OCI-LY3 (cell line): Measurements from ENCODE around the gene ADARB2.

Experiments
- H2AFZ ChIP-seq: fragments of 200-600, 300-600 bp; shearing (Covaris generic); 2 replicates; pipeline ENCODE4 v1.6.0; 2014; ENCODE audit warnings: antibody characterized with exemption, low read depth, low read length
- H3K27ac ChIP-seq: fragments of 200-600, 300-600 bp; sonication (generic); 2 replicates; pipeline ENCODE4 v1.5.1; 2014; ENCODE audit warnings: mild to moderate bottlenecking, low read length, moderate library complexity, mixed read lengths
- H3K27me3 ChIP-seq: fragments of 200-600, 300-600 bp; sonication (generic); 2 replicates; pipeline ENCODE4 v1.6.1; 2014; ENCODE audit warnings: low read depth, low read length, mixed read lengths
- H3K36me3 ChIP-seq: fragments of 200-600, 300-600 bp; sonication (generic); replicated peaks from 2 replicates; pipeline ENCODE3; 2014; ENCODE audit warnings: low read depth, low read length, mixed read lengths
- H3K4me1 ChIP-seq: fragments of 300-600, 200-600 bp; sonication (generic); 2 replicates; pipeline ENCODE4 v1.6.1; 2014; ENCODE audit warnings: low read length, mixed read lengths
- H3K4me2 ChIP-seq: fragments of 200-600, 300-600 bp; sonication (generic); 2 replicates; pipeline ENCODE4 v1.6.1; 2014; ENCODE audit warnings: low read length, mixed read lengths
- H3K4me3 ChIP-seq: fragments of 300-600, 200-600 bp; sonication (generic); 2 replicates; pipeline ENCODE4 v1.5.1; 2014; ENCODE audit warnings: antibody characterized with exemption, mild to moderate bottlenecking, low read length, moderate library complexity
- H3K79me2 ChIP-seq: fragments of 300-600, 200-600 bp; shearing (Covaris generic); 2 replicates; pipeline ENCODE4 v1.6.1; 2014; ENCODE audit warnings: mild to moderate bottlenecking, low read length, mixed read lengths
- H3K9ac ChIP-seq: fragments of 300-600, 200-600 bp; shearing (Covaris generic); 2 replicates; pipeline ENCODE4 v1.6.0; 2014; ENCODE audit warnings: mild to moderate bottlenecking, low read length, moderate library complexity
- H3K9me3 ChIP-seq: fragments of 200-600, 300-600 bp; shearing (Covaris generic); 2 replicates; pipeline ENCODE4 v1.6.1; 2014; ENCODE audit warnings: low read length, mixed read lengths; ENCODE audit not compliant: insufficient read depth
- H4K20me1 ChIP-seq: fragments of 200-600, 300-600 bp; sonication (generic); 2 replicates; pipeline ENCODE4 v1.6.1; 2016; ENCODE audit warnings: low read length, mixed read lengths; ENCODE audit not compliant: insufficient read depth
- EZH2phosphoT487 ChIP-seq: fragments of 200-600 bp; shearing (Covaris generic); IDR thresholded peaks from 2 replicates; pipeline ENCODE4 v1.6.1; 2018; ENCODE audit warnings: antibody characterized with exemption, mixed run types, low read depth
- TF ChIP-seq, protein P1 (sequence below): fragments of 200-600, 300-600 bp; sonication (generic); IDR thresholded peaks from 2 replicates; pipeline ENCODE4 v1.5.1; 2014; ENCODE audit warnings: antibody characterized with exemption, low read length, low read depth

ADARB2 gene

DNA sequence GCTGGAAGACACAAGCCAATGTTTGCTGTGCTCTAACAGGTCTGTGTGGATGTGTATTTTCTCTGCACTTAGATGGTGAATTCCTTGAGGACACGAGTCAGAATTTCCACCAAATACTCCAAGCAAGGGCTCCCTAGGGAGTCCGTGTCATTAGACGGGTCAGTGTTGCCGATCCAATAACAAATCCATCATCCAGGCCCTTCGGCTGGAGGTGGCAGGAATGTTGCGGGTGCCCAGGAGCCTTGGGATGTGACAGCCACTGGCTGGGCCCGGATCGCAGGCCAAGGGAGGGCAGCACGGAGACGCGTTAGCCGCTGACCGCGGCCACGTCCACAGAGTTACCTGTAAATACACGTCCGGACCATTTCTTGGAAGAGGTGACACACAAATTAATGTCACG, 494.4 kb downstream of the ADARB2 start:
- Histone ChIP-seq H3K27ac (no peak overlapping the region), H3K4me3 (no peak overlapping the region), H3K27me3 (no peaks in the 10 kb centered on the region; the same call in 1 of the 2 replicates), H4K20me1 (no peaks in the 10 kb centered on the region), H3K79me2 (no peaks in the 10 kb centered on the region), H2AFZ (no peak overlapping the region), H3K9ac (no peak overlapping the region), H3K4me1 (no peaks in the 10 kb centered on the region), H3K36me3 (no peaks in the 10 kb centered on the region), H3K4me2 (no peak overlapping the region), H3K9me3 (no peaks in the 10 kb centered on the region)
- TF ChIP-seq, protein P1, sequence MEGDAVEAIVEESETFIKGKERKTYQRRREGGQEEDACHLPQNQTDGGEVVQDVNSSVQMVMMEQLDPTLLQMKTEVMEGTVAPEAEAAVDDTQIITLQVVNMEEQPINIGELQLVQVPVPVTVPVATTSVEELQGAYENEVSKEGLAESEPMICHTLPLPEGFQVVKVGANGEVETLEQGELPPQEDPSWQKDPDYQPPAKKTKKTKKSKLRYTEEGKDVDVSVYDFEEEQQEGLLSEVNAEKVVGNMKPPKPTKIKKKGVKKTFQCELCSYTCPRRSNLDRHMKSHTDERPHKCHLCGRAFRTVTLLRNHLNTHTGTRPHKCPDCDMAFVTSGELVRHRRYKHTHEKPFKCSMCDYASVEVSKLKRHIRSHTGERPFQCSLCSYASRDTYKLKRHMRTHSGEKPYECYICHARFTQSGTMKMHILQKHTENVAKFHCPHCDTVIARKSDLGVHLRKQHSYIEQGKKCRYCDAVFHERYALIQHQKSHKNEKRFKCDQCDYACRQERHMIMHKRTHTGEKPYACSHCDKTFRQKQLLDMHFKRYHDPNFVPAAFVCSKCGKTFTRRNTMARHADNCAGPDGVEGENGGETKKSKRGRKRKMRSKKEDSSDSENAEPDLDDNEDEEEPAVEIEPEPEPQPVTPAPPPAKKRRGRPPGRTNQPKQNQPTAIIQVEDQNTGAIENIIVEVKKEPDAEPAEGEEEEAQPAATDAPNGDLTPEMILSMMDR: no peak
- TF ChIP-seq EZH2phosphoT487: no peak

DNA sequence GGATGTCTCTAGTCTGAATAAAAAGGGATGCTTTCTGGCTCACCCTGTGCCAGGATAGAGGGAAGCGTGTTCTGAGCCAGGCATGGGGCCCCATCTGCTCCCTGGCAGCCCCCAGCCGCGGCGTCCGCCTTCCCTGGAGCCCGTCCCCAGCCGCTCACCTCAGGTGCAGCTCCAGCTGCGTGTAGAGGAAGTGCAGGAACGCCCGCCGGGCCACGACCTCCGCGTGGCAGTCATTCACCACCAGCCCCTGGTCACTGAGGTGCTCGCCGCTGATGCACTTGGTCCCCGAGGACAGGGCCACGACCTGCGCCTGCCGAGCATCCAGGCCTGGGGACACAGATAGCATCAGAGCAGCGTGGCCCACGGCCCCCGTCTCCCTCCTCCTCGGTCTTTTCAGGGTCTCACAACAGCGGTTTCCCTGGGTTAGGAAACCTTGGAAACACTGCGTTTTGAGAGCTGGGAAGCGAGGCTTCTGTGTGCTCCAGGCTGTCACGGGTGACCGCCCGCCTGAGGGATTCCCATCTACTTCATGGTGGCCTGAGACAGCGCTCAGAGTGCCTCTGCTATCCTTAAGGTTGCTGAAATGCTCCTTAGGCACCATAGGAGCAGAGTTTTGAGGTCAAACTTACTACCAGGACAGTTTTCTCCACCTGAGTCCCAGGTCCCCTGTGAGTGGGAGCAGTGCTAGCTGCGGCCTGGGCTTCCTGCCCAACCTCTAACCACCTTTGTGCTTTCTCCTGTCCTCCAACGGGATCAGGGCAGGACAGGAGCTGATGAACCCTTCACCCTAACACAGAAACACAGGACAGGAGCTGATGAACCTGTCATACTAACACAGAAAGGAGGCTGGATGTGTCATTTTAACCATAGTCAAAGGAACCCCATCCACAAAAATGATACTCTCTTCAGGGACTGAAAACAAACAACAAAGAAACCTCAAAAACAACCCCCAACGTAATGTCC, 495.1 kb downstream of the ADARB2 start:
- Histone ChIP-seq H3K9ac (no peak overlapping the region), H3K27me3 (no peaks in the 10 kb centered on the region; the same call in 1 of the 2 replicates), H3K27ac (no peak overlapping the region), H3K79me2 (no peaks in the 10 kb centered on the region), H3K9me3 (no peaks in the 10 kb centered on the region), H3K4me1 (no peaks in the 10 kb centered on the region), H3K4me2 (no peak overlapping the region), H3K4me3 (no peak overlapping the region), H4K20me1 (no peaks in the 10 kb centered on the region), H3K36me3 (no peaks in the 10 kb centered on the region), H2AFZ (no peak overlapping the region)
- no peak for TF ChIP-seq EZH2phosphoT487
- TF ChIP-seq, protein P1: no peak

DNA sequence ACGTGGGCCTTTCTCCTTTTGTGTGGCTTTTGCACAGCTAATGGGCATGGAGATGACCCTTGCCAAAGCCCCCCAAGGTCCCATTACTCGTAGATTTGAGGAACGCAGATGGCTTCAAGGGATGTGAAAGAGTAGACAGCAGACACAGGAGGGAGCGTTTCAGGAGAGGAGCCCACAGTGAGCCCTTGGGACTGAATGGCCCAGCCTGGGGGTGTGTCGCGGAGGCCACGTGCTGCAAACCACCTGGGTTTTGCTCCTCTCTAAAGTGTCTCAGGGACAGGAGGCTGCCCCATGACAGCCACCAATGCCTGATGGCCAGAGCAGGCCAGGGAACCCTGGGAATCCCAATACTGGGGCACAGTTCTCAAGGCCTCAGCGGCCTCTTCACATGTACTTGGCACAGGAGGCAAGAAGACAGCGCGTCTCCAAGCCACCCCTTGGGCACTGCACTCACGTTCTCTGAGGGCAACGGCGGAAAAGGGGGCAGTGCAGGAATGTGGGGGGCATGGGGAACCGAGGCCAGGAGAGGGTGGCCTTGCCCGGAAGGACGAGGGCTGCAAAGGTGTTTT, 495.9 kb downstream of the ADARB2 start:
- Histone ChIP-seq H3K36me3 (no peaks in the 10 kb centered on the region), H3K9ac (no peak overlapping the region), H3K4me3 (no peak overlapping the region), H3K27me3 (no peaks in the 10 kb centered on the region; the same call in 1 of the 2 replicates), H4K20me1 (no peaks in the 10 kb centered on the region), H2AFZ (no peak overlapping the region), H3K4me1 (no peaks in the 10 kb centered on the region), H3K27ac (no peak overlapping the region), H3K4me2 (no peak overlapping the region), H3K9me3 (no peaks in the 10 kb centered on the region), H3K79me2 (no peaks in the 10 kb centered on the region)
- TF ChIP-seq, protein P1: no peak
- no peak for TF ChIP-seq EZH2phosphoT487

DNA sequence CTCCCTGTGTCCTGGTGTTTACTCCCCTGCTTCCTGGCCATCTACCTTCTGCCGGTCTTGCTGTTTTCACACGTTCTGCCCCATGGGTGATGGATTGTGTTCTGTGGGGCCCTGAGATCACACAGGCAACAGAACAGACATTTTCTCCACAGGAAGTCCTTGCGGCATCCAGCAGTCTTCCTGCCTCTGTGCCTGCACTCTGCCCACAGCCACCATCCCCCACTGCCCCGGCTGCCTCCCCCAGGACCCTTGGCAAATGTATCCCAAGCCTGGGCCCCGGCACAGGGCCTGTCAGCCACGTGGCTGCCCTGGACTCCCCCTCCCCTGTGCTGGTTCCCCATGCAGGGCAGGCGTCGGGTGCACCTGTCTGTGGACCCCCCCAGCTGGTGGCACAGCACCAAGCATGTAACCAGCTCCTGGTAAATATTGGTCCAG, 497.0 kb downstream of the ADARB2 start:
- H3K36me3 ChIP-seq: no peaks in the 10 kb centered on the region
- H3K9ac ChIP-seq: no peak overlapping the region
- no peaks in the 10 kb centered on the region for H3K4me1 ChIP-seq
- H3K4me3 ChIP-seq: no peak overlapping the region
- no peaks in the 10 kb centered on the region for H3K79me2 ChIP-seq
- H3K27ac ChIP-seq: no peak overlapping the region
- no peak for TF ChIP-seq EZH2phosphoT487
- TF ChIP-seq, protein P1: no peak
- no peaks in the 10 kb centered on the region for H3K9me3 ChIP-seq
- H4K20me1 ChIP-seq: no peaks in the 10 kb centered on the region
- H3K27me3 ChIP-seq: no peaks in the 10 kb centered on the region; the same call in 1 of the 2 replicates
- no peak overlapping the region for H3K4me2 ChIP-seq
- H2AFZ ChIP-seq: no peak overlapping the region
